HEK293 (cell line): ENCODE measurements around the gene NEK9.

Experiments
- AEBP2 ChIP-seq: fragments of 450-650 bp; formaldehyde crosslinking; IDR thresholded peaks from 2 replicates; pipeline ENCODE4 v1.5.1; 2016; ENCODE audit warnings: missing biosample characterization, missing genetic modification characterization, borderline replicate concordance
- SCRT1 ChIP-seq: fragments of 450-650 bp; formaldehyde crosslinking; IDR thresholded peaks from 2 replicates; pipeline ENCODE4 v1.5.1; 2016; ENCODE audit warnings: missing biosample characterization, missing genetic modification characterization, borderline replicate concordance
- WT1 ChIP-seq: fragments of 450-650 bp; formaldehyde crosslinking; IDR thresholded peaks from 2 replicates; pipeline ENCODE4 v1.5.1; 2016; ENCODE audit warnings: missing biosample characterization, missing genetic modification characterization
- YY2 ChIP-seq: fragments of 450-650 bp; formaldehyde crosslinking; IDR thresholded peaks from 2 replicates; pipeline ENCODE4 v1.5.1; 2016; ENCODE audit warnings: missing biosample characterization, missing genetic modification characterization
- ZBTB11 ChIP-seq: fragments of 450-650 bp; formaldehyde crosslinking; conservative IDR thresholded peaks from 2 replicates; pipeline ENCODE4 v1.5.1; 2016; ENCODE audit warnings: low read depth, missing biosample characterization, missing genetic modification characterization
- ZFP37 ChIP-seq: fragments of 450-650 bp; formaldehyde crosslinking; IDR thresholded peaks from 2 replicates; pipeline ENCODE4 v1.5.1; 2016; ENCODE audit warnings: missing biosample characterization, missing genetic modification characterization
- ZNF2 ChIP-seq: fragments of 450-650 bp; formaldehyde crosslinking; IDR thresholded peaks from 2 replicates; pipeline ENCODE4 v1.5.1; 2016; ENCODE audit warnings: missing biosample characterization, missing genetic modification characterization
- ZNF202 ChIP-seq: fragments of 450-650 bp; formaldehyde crosslinking; IDR thresholded peaks from 2 replicates; pipeline ENCODE4 v1.5.1; 2016; ENCODE audit warnings: missing biosample characterization, missing genetic modification characterization, borderline replicate concordance
- ZNF24 ChIP-seq: fragments of 450-650 bp; formaldehyde crosslinking; IDR thresholded peaks from 2 replicates; pipeline ENCODE4 v1.5.1; 2016; ENCODE audit warnings: missing biosample characterization, missing genetic modification characterization
- ZNF292 ChIP-seq: fragments of 450-650 bp; formaldehyde crosslinking; IDR thresholded peaks from 2 replicates; pipeline ENCODE4 v1.5.1; 2016; ENCODE audit warnings: low read depth, missing biosample characterization, missing genetic modification characterization, borderline replicate concordance
- ZNF354C ChIP-seq: fragments of 450-650 bp; formaldehyde crosslinking; IDR thresholded peaks from 2 replicates; pipeline ENCODE4 v1.5.1; 2016; ENCODE audit warnings: missing biosample characterization, missing genetic modification characterization, low read depth, borderline replicate concordance
- ZNF37A ChIP-seq: fragments of 450-650 bp; IDR thresholded peaks from 2 replicates; pipeline ENCODE4 v1.5.1; 2018; ENCODE audit warnings: missing biosample characterization, missing genetic modification characterization
- ZNF555 ChIP-seq: fragments of 450-650 bp; formaldehyde crosslinking; conservative IDR thresholded peaks from 2 replicates; pipeline ENCODE4 v1.5.1; 2017; ENCODE audit warnings: missing biosample characterization, mild to moderate bottlenecking, missing genetic modification characterization, inconsistent platforms
- ZNF624 ChIP-seq: fragments of 450-650 bp; formaldehyde crosslinking; IDR thresholded peaks from 2 replicates; pipeline ENCODE4 v1.5.1; 2017; ENCODE audit warnings: missing biosample characterization, missing genetic modification characterization
- ZNF777 ChIP-seq: fragments of 450-650 bp; formaldehyde crosslinking; IDR thresholded peaks from 2 replicates; pipeline ENCODE4 v1.5.1; 2017; ENCODE audit warnings: missing biosample characterization, missing genetic modification characterization, borderline replicate concordance
- ZSCAN5A ChIP-seq: fragments of 450-650 bp; formaldehyde crosslinking; IDR thresholded peaks from 2 replicates; pipeline ENCODE4 v1.5.1; 2016; ENCODE audit warnings: missing biosample characterization, missing genetic modification characterization
- TF ChIP-seq, protein P1 (sequence below): fragments of 450-650 bp; formaldehyde crosslinking; IDR thresholded peaks from 2 replicates; pipeline ENCODE4 v1.5.1; 2016; ENCODE audit warnings: missing biosample characterization, missing genetic modification characterization
- TF ChIP-seq, protein P2 (sequence below): fragments of 450-650 bp; formaldehyde crosslinking; IDR thresholded peaks from 2 replicates; pipeline ENCODE4 v1.5.1; 2016; ENCODE audit warnings: missing biosample characterization, missing genetic modification characterization
- TF ChIP-seq, protein P3 (sequence below): fragments of 450-650 bp; formaldehyde crosslinking; conservative IDR thresholded peaks from 2 replicates; pipeline ENCODE4 v1.5.1; 2016; ENCODE audit warnings: low read depth, missing biosample characterization, missing genetic modification characterization
- TF ChIP-seq, protein P4 (sequence below): fragments of 450-650 bp; formaldehyde crosslinking; IDR thresholded peaks from 2 replicates; pipeline ENCODE4; 2016; ENCODE audit warnings: missing biosample characterization, missing genetic modification characterization

NEK9 gene

GRCh38 chr14:75126679-75127473 lies at the start of gene NEK9 (continued):
- TF ChIP-seq ZNF202 (tag by site-specific recombination), result no peak
- peak; percentile 70 for TF ChIP-seq YY2 (tag by site-specific recombination)
- peak; percentile 59; the same call in 1 of the 2 replicates for TF ChIP-seq ZNF777 (tag by site-specific recombination)
- no peak for TF ChIP-seq ZNF555 (tag by site-specific recombination)
- TF ChIP-seq, protein P1, sequence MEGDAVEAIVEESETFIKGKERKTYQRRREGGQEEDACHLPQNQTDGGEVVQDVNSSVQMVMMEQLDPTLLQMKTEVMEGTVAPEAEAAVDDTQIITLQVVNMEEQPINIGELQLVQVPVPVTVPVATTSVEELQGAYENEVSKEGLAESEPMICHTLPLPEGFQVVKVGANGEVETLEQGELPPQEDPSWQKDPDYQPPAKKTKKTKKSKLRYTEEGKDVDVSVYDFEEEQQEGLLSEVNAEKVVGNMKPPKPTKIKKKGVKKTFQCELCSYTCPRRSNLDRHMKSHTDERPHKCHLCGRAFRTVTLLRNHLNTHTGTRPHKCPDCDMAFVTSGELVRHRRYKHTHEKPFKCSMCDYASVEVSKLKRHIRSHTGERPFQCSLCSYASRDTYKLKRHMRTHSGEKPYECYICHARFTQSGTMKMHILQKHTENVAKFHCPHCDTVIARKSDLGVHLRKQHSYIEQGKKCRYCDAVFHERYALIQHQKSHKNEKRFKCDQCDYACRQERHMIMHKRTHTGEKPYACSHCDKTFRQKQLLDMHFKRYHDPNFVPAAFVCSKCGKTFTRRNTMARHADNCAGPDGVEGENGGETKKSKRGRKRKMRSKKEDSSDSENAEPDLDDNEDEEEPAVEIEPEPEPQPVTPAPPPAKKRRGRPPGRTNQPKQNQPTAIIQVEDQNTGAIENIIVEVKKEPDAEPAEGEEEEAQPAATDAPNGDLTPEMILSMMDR, result peak; percentile 67
- no peak for TF ChIP-seq WT1 (tag by site-specific recombination)
- TF ChIP-seq, protein P2, sequence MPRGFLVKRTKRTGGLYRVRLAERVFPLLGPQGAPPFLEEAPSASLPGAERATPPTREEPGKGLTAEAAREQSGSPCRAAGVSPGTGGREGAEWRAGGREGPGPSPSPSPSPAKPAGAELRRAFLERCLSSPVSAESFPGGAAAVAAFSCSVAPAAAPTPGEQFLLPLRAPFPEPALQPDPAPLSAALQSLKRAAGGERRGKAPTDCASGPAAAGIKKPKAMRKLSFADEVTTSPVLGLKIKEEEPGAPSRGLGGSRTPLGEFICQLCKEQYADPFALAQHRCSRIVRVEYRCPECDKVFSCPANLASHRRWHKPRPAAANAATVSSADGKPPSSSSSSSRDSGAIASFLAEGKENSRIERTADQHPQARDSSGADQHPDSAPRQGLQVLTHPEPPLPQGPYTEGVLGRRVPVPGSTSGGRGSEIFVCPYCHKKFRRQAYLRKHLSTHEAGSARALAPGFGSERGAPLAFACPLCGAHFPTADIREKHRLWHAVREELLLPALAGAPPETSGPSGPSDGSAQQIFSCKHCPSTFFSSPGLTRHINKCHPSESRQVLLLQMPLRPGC (tag by site-specific recombination), result no peak
- TF ChIP-seq ZNF2 (tag by site-specific recombination), result peak; percentile 75
- peak; percentile 97 for TF ChIP-seq ZBTB11
- no peak for TF ChIP-seq ZNF292 (tag by site-specific recombination)
- TF ChIP-seq ZNF24 (tag by site-specific recombination), result no peak
- TF ChIP-seq ZSCAN5A (tag by site-specific recombination), result 0 out of 2 replicates have a peak, but pooled peaks have one; percentile 37
- TF ChIP-seq, protein P3, sequence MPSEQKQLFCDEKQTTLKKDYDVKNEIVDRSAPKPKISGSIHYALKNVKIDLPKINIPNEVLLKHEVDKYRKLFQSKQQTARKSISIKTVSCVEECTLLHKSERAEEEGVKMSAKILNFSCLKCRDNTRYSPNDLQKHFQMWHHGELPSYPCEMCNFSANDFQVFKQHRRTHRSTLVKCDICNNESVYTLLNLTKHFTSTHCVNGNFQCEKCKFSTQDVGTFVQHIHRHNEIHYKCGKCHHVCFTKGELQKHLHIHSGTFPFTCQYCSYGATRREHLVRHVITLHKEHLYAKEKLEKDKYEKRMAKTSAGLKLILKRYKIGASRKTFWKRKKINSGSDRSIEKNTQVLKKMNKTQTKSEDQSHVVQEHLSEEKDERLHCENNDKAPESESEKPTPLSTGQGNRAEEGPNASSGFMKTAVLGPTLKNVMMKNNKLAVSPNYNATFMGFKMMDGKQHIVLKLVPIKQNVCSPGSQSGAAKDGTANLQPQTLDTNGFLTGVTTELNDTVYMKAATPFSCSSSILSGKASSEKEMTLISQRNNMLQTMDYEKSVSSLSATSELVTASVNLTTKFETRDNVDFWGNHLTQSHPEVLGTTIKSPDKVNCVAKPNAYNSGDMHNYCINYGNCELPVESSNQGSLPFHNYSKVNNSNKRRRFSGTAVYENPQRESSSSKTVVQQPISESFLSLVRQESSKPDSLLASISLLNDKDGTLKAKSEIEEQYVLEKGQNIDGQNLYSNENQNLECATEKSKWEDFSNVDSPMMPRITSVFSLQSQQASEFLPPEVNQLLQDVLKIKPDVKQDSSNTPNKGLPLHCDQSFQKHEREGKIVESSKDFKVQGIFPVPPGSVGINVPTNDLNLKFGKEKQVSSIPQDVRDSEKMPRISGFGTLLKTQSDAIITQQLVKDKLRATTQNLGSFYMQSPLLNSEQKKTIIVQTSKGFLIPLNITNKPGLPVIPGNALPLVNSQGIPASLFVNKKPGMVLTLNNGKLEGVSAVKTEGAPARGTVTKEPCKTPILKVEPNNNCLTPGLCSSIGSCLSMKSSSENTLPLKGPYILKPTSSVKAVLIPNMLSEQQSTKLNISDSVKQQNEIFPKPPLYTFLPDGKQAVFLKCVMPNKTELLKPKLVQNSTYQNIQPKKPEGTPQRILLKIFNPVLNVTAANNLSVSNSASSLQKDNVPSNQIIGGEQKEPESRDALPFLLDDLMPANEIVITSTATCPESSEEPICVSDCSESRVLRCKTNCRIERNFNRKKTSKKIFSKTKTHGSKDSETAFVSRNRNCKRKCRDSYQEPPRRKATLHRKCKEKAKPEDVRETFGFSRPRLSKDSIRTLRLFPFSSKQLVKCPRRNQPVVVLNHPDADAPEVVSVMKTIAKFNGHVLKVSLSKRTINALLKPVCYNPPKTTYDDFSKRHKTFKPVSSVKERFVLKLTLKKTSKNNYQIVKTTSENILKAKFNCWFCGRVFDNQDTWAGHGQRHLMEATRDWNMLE (tag by site-specific recombination), result peak; percentile 93
- no peak for TF ChIP-seq ZNF624
- peak; percentile 69 for TF ChIP-seq ZFP37 (tag by site-specific recombination)
- no peak for TF ChIP-seq AEBP2 (tag by site-specific recombination)
- TF ChIP-seq ZNF37A, result no peak
- TF ChIP-seq SCRT1 (tag by site-specific recombination), result no peak
- TF ChIP-seq, protein P4, sequence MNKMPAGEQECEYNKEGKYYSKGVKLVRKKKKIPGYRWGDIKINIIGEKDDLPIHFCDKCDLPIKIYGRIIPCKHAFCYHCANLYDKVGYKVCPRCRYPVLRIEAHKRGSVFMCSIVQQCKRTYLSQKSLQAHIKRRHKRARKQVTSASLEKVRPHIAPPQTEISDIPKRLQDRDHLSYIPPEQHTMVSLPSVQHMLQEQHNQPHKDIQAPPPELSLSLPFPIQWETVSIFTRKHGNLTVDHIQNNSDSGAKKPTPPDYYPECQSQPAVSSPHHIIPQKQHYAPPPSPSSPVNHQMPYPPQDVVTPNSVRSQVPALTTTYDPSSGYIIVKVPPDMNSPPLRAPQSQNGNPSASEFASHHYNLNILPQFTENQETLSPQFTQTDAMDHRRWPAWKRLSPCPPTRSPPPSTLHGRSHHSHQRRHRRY (tag by site-specific recombination), result no peak
- TF ChIP-seq ZNF354C (tag by site-specific recombination), result no peak
